A673 (cell line): Measurements from ENCODE around the gene MICAL2.

Experiments used
- EZH2 ChIP-seq: fragments of 200-600 bp; sonication (generic); IDR thresholded peaks from 2 replicates; pipeline ENCODE4 v1.6.1; 2017; ENCODE audit warnings: borderline replicate concordance, low read depth, mild to moderate bottlenecking, mixed read lengths, antibody characterized with exemption, low read length; ENCODE audit not compliant: poor library complexity, severe bottlenecking
- TF ChIP-seq, protein P1 (sequence below): fragments of 300-800, 200-600 bp; sonication (generic); conservative IDR thresholded peaks from 2 replicates; pipeline ENCODE4 v1.5.1; 2017; ENCODE audit warnings: low read depth, mild to moderate bottlenecking, antibody characterized with exemption, low read length, moderate library complexity, mixed read lengths

DNA sequence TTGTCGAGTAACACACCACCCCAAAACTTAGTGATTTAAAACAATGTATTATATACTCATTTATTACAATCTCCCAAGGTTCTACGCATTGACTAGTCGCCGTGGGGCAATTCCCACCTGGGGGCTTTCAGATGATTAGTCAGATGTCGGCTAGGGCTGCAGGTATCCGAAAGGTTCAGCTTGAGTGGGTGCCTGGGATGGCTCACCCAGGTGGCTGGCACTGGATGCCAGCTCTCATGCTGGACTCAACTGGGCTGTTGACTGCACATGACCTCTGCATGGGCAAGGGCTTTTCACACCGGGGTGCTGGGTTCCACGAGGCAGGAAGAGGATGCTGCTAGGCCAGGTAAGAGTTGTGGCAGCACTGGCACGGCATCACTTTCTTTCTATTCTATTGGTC, 21.9 kb upstream of the MICAL2 start:
- TF ChIP-seq, protein P1, sequence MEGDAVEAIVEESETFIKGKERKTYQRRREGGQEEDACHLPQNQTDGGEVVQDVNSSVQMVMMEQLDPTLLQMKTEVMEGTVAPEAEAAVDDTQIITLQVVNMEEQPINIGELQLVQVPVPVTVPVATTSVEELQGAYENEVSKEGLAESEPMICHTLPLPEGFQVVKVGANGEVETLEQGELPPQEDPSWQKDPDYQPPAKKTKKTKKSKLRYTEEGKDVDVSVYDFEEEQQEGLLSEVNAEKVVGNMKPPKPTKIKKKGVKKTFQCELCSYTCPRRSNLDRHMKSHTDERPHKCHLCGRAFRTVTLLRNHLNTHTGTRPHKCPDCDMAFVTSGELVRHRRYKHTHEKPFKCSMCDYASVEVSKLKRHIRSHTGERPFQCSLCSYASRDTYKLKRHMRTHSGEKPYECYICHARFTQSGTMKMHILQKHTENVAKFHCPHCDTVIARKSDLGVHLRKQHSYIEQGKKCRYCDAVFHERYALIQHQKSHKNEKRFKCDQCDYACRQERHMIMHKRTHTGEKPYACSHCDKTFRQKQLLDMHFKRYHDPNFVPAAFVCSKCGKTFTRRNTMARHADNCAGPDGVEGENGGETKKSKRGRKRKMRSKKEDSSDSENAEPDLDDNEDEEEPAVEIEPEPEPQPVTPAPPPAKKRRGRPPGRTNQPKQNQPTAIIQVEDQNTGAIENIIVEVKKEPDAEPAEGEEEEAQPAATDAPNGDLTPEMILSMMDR = no peak
- TF ChIP-seq EZH2 = no peak
